Measurements from ENCODE around the gene REEP1.

GRCh38 chr2:86174445-86174844 lies 163.0 kb downstream of the REEP1 start:
- no peak for TF ChIP-seq CTCF (IDR thresholded peaks at IDR 0.05; ENCODE audit: poor library complexity)
- no peak for TF ChIP-seq EZH2phosphoT487 (IDR thresholded peaks at IDR 0.05; ENCODE audit: low read depth, severe bottlenecking, unreplicated experiment)
- no peak for TF ChIP-seq EZH2 (IDR thresholded peaks at IDR 0.05; ENCODE audit: borderline replicate concordance)

All from hepatocyte (in vitro differentiated cells).